NCI-H69 (cell line): Measurements from ENCODE around the gene GCG.

Experiments used
- DNase-seq: peaks from one replicate; lab custom pipeline; 2025; lab: John Stamatoyannopoulos, UW

The GCG gene

DNA sequence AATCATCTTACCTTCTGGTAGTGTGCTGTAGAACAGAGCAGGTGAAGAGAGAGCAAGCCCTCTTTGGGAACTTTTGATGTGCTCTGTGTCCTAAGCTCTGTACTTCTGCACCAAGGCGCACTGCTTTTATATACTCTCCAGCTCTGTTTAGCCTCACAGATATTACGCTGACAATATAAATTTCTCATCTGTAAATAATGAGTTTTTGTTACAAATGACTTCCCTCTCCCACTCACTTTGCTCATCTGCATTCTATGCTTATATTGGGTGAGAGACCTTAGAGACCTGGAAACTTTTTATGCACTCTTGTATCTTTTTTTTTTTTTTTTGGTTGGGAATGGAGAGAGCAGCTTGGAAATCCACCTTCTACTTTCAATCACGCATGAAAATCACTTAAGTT, at the start of gene GCG:
TSS of gene GCG (minus strand) at position 101 of the 400 bp plus-strand sequence. CDS start 3,069 bp downstream, outside the sequence.
- no peak for DNase-seq

DNA sequence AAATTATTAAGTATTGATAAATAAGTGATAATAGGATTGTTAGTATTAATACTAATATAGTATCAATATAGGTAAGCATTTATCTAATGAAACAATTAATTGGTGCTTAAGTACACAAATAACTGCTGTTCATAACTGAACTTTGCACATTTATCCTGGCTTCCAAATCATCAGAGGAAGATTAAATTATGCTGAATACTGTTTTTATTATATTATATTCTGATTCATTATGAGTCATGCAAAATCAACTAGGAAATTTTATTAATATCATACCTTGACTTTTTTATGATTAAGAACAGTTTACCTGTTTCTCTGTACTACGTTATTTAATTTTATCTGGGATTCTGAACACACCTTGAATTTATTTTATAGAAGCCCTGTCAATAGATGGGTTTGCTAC, 48.6 kb upstream of the GCG start:
- DNase-seq, result no peak

- DNase-seq, result peak; percentile 75
Observed at GRCh38 chr2:162199913-162200312, 47.9 kb upstream of the GCG start.

GRCh38 chr2:162198239-162198638, 46.2 kb upstream of the GCG start:
- no peak for DNase-seq

GRCh38 chr2:162197069-162197825, 45.2 kb upstream of the GCG start:
- no peak for DNase-seq

- no peak for DNase-seq
Observed at GRCh38 chr2:162196638-162197037, 44.6 kb upstream of the GCG start.

- no peak for DNase-seq
Observed at GRCh38 chr2:162188451-162188850, 36.4 kb upstream of the GCG start.

DNA sequence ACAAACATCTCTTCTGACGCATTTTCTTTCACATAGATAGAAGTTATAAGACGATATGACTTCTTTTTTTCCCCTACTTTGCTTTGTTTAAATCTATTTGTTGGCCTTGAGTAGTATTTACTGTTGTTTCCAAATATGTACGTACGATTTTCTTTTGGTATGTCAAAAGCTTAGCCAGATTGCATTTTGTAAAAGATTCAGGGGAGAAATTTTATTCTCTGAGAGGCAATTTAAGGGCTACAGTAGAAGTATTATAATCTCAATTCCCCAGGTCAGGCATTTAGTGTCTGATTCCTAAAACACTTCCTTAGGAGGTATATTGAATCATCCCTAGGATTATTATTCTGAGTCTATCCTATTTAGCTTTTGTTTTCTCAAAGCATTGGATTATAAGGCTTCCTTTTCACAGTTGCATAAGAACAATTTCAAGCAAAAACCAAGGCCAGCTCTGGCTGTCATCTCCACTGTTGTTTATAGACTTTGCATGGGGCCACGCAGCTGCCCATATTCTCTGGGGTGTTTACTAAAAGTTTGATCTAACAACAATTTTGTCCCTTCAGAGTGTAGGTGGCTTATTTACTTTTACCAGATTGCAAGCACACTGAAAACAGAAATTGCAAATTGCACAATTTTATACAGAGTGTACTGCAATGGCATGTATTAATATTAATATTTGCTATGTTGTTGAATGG, 33.6 kb upstream of the GCG start:
- DNase-seq, result no peak

GRCh38 chr2:162184821-162185450, 32.9 kb upstream of the GCG start:
- DNase-seq, result no peak

- DNase-seq, result no peak
Observed at GRCh38 chr2:162184359-162184758, 32.3 kb upstream of the GCG start.

- DNase-seq, result no peak
Observed at GRCh38 chr2:162182395-162182794, 30.3 kb upstream of the GCG start.

DNA sequence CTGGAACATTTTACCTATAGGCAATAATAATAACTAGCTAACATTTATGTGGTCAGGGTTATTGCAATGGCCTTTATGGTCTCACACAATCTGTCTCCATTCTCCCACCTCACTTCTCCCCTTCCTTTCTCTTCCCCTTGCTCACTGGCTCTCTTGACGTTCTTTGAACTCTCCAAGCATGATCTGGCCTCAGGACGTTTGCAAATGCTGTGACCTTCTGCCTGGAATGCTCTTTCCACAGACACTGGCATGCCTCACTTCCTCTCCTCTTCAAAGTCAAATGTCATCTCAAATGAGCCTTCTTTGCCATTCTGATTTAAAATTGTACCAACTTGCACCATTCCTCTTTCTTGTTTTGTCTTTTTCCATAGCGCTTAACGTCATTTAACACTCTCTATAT, 25.3 kb upstream of the GCG start:
- no peak for DNase-seq

- DNase-seq, result no peak
Observed at GRCh38 chr2:162175714-162176113, 23.7 kb upstream of the GCG start.

DNA sequence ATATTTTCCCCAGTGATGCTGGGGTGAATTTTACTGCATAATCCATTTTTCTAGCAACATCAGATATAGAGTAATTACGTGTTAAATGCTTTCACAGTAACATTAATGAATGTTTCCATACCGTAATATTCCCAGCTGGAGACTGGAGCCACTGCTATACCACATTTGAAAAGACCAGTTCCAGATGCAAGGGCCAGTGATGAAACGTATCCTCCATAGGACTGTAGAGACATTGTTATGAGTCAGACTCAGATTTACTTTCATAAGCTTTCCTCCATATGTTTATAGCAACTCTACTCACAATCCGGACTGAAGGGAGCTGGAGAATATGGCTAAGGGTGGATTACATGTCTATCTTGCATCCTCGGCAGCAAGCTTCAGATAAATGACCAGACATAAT, 22.7 kb upstream of the GCG start:
- DNase-seq, result no peak

DNA sequence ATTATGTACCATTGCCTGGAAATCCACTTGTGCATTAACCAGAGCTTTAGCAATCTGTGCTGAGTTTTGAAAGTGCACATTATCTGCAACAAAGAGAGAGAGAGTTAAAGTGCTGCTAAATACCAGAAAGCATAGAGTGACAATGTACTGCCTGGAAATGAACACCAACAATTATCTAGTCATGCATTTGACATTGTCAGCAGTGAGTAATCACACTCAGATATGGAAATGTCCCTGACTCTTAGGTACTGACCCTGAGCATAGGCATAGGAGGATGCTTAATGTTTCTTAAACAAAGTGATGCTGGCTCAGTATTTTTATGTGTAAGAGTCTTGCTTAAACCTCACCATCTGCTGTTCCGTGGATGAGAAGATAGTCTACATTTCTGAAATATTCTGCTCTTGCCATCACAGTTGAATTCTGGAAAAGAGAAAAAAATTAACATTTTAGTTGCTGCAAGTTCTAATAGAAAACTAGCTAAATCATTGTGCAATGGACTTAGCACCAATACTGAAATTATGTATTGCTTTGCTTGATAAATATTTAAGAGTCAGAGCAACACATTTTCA, 20.8 kb upstream of the GCG start:
- peak; percentile 4 for DNase-seq

GRCh38 chr2:162166745-162167144, 14.7 kb upstream of the GCG start:
- no peak for DNase-seq

DNA sequence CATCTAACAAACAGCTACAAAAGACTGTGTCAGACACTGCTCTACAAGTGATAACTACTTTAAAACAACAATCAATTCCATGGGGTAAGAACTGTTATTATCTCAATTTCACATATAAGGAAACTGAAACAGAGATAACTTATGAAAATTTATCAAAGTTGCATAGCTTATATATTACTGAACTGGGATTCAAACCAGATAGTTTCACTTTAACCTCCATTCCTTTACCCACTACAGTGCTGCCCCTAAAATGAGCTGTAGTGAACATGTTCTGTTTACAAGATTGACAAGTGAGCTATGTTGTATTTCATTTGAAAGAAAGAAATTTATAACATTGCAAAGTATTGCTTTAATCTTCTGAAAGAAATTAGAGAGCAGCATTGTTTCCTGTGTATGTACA, 14.1 kb upstream of the GCG start:
- DNase-seq, result no peak

- DNase-seq, result no peak
Observed at GRCh38 chr2:162164802-162165201, 12.8 kb upstream of the GCG start.

DNA sequence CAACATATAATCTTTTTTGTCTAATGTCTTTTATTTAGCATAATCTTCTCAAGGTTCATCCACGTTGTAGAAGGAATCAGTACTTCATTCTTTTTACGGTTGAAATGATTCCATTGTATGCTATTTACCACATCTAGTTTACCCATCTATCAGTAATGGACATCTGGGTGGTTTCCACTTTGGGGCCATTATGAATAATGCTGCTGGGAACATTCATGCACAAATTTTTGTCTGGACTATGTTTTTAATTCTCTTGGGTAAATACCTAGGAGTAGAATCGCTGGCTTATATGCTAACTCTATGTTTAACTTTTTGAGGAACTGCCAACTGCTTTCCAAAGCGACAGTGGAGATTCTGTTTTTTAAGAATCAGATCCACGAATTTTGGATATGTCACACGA, 7.4 kb upstream of the GCG start:
- no peak for DNase-seq

DNA sequence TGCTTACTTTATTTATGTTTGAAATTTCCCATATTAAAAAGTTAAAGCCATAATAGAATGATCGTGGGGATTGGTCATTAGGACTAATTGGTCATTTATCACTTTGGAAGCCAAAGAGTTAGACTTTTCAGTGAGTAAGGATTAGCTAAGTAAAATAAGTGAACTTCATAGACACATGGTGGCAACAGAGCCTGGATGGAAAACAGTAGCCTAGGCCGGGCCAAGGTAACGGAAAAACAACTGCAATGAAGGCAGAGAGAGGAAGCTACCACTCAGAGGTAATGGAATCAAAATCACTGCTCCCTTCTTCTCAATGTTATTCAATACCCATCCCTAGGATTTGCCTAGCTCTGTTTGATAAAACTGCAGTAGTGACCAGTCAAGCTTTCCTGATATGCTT, 4.1 kb upstream of the GCG start:
- DNase-seq, result no peak

DNA sequence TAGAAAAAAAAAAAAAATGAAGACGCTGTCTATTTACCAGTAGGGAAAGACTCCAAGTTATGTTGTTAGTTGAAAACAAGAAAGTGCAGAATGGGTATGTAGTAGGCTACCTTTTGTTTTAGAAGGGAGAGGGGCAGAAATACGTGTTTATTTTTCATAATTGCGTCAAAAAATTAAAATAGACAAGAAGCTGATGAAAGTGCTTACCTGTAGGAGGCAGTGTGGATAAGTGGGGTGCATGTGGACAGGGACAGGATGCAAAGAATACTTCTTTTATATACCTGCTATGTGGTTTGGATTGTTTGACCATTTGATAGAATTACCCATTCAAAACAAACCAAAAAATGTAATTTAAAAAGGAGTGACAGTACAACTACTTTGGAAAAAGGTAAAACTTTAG, 3.0 kb upstream of the GCG start:
- DNase-seq, result no peak

DNA sequence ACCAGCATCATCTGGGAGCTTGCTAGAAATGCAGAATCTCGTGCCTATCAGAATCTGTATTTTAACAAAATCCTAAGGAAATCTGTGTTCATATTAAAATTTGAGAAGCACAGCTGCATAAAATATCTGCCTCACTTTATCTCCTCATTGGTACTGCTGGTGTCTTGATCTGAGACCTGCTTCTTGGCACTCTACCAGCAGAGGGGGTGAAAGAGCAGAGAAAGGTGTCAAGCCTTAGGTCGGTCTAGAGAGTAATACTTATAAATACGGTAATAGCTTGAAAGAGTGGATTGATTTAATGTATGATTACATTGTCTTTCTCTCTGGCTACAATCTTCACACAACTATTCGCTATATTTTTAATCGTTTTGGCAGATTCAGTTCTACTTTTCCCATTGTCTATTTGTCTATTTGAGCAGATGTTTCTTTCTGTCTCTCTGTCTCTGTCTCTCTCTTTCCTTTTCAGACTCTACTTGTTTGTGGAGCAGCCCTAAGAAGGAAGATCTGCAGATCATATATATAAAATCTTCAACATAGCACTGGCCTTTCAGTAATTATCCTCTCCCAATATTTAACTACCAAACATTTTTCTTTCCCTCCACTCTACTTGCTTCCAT, 1.7 kb upstream of the GCG start:
- peak; percentile 58 for DNase-seq
